ENCODE measurements around the gene RAP1B.

RAP1B gene

GRCh38 chr12:68619541-68619940 is 8.8 kb downstream of the RAP1B start:
- no peak overlapping the region for H3K4me3 ChIP-seq (ENCODE audit: low read length)
- no peak for TF ChIP-seq ZNF274 (IDR thresholded peaks at IDR 0.05; ENCODE audit: low read depth, low read length)

GRCh38 chr12:68620519-68621471 is 10.1 kb downstream of the RAP1B start:
- no peak for TF ChIP-seq ZNF274 (IDR thresholded peaks at IDR 0.05; ENCODE audit: low read depth, low read length)
- no peak overlapping the region for H3K4me3 ChIP-seq (ENCODE audit: low read length)

- no peak overlapping the region for H3K4me3 ChIP-seq (ENCODE audit: low read length)
These were observed 10.9 kb downstream of the RAP1B start for GRCh38 chr12:68621472-68622081.

GRCh38 chr12:68622250-68622649 is 11.6 kb downstream of the RAP1B start:
- no peak overlapping the region for H3K4me3 ChIP-seq (ENCODE audit: low read length)
- TF ChIP-seq ZNF274 (IDR thresholded peaks at IDR 0.05; ENCODE audit: low read depth, low read length), result no peak

More at GRCh38 chr12:68621472-68622081, 10.9 kb downstream of the RAP1B start:
- TF ChIP-seq ZNF274 (IDR thresholded peaks at IDR 0.05; ENCODE audit: low read depth, low read length), result no peak

GRCh38 chr12:68623059-68623458 is 12.4 kb downstream of the RAP1B start:
- no peak overlapping the region for H3K4me3 ChIP-seq (ENCODE audit: low read length)
- no peak for TF ChIP-seq ZNF274 (IDR thresholded peaks at IDR 0.05; ENCODE audit: low read depth, low read length)

GRCh38 chr12:68623984-68624383 is 13.3 kb downstream of the RAP1B start:
- no peak for TF ChIP-seq ZNF274 (IDR thresholded peaks at IDR 0.05; ENCODE audit: low read depth, low read length)
- no peak overlapping the region for H3K4me3 ChIP-seq (ENCODE audit: low read length)

GRCh38 chr12:68624933-68625332 is 14.2 kb downstream of the RAP1B start:
- no peak overlapping the region for H3K4me3 ChIP-seq (ENCODE audit: low read length)
- TF ChIP-seq ZNF274 (IDR thresholded peaks at IDR 0.05; ENCODE audit: low read depth, low read length), result no peak

GRCh38 chr12:68627673-68628319 is 17.1 kb downstream of the RAP1B start:
- TF ChIP-seq ZNF274 (IDR thresholded peaks at IDR 0.05; ENCODE audit: low read depth, low read length), result no peak
- no peak overlapping the region for H3K4me3 ChIP-seq (ENCODE audit: low read length)

GRCh38 chr12:68628698-68629097 is 18.0 kb downstream of the RAP1B start:
- H3K4me3 ChIP-seq (ENCODE audit: low read length), result no peak overlapping the region
- TF ChIP-seq ZNF274 (IDR thresholded peaks at IDR 0.05; ENCODE audit: low read depth, low read length), result no peak

- TF ChIP-seq ZNF274 (IDR thresholded peaks at IDR 0.05; ENCODE audit: low read depth, low read length), result no peak
- H3K4me3 ChIP-seq (ENCODE audit: low read length), result no peak overlapping the region
These were observed 19.4 kb downstream of the RAP1B start for GRCh38 chr12:68630050-68630449.

GRCh38 chr12:68630598-68630997 is 19.9 kb downstream of the RAP1B start:
- no peak overlapping the region for H3K4me3 ChIP-seq (ENCODE audit: low read length)
- TF ChIP-seq ZNF274 (IDR thresholded peaks at IDR 0.05; ENCODE audit: low read depth, low read length), result no peak

- H3K4me3 ChIP-seq (ENCODE audit: low read length), result no peak overlapping the region
- no peak for TF ChIP-seq ZNF274 (IDR thresholded peaks at IDR 0.05; ENCODE audit: low read depth, low read length)
These were observed 20.5 kb downstream of the RAP1B start for GRCh38 chr12:68631227-68631626.

GRCh38 chr12:68632486-68632885 is 21.8 kb downstream of the RAP1B start:
- TF ChIP-seq ZNF274 (IDR thresholded peaks at IDR 0.05; ENCODE audit: low read depth, low read length), result no peak
- no peak overlapping the region for H3K4me3 ChIP-seq (ENCODE audit: low read length)
